NT2/D1 (cell line): ENCODE results near the gene DDX56.
A peak's percentile ranks its signal among the peaks of the same experiment; 100 is the strongest.

Source experiments
- DNase-seq: peaks from one replicate; pipeline ENCODE4 v3.0.0-alpha.2; 2011; ENCODE audit warnings: low read depth, low spot score
- H3K27me3 ChIP-seq: 2 replicates; pipeline ENCODE4 v1.6.0; 2011; ENCODE audit warnings: mild to moderate bottlenecking; ENCODE audit not compliant: insufficient read length, insufficient read depth
- H3K36me3 ChIP-seq: 2 replicates; pipeline ENCODE4 v1.6.1; 2011; ENCODE audit warnings: mild to moderate bottlenecking, low read length, mixed read lengths; ENCODE audit not compliant: insufficient read depth, insufficient read length
- H3K4me1 ChIP-seq: 2 replicates; pipeline ENCODE4 v1.5.1; 2011; ENCODE audit not compliant: insufficient read depth, insufficient read length
- H3K4me3 ChIP-seq: 2 replicates; pipeline ENCODE4 v1.5.1; 2011; ENCODE audit warnings: low read depth; ENCODE audit not compliant: insufficient read length
- H3K9ac ChIP-seq: 2 replicates; pipeline ENCODE4 v1.6.0; 2011; ENCODE audit warnings: low read depth; ENCODE audit not compliant: insufficient read length
- H3K9me3 ChIP-seq: 2 replicates; pipeline ENCODE4 v1.5.1; 2011; ENCODE audit warnings: mild to moderate bottlenecking, low read length; ENCODE audit not compliant: insufficient read depth
- SUZ12 ChIP-seq: IDR thresholded peaks from 2 replicates; pipeline ENCODE4 v1.6.1; 2011; ENCODE audit not compliant: insufficient read length, insufficient read depth; ENCODE audit errors: extremely low read depth
- YY1 ChIP-seq: IDR thresholded peaks from 2 replicates; pipeline ENCODE4 v1.6.1; 2011; ENCODE audit not compliant: insufficient read length, insufficient read depth
- ZNF274 ChIP-seq: IDR thresholded peaks from 2 replicates; pipeline ENCODE4 v1.6.1; 2011; ENCODE audit warnings: mild to moderate bottlenecking, low read depth, low read length

Gene DDX56

GRCh38 chr7:44587843-44588711 is 14.4 kb upstream of the DDX56 start:
- Histone ChIP-seq H3K4me3 (no peak overlapping the region), H3K36me3 (no peaks in the 10 kb centered on the region), H3K4me1 (no peaks in the 10 kb centered on the region), H3K9ac (peak overlapping the region; percentile 10), H3K27me3 (no peaks in the 10 kb centered on the region), H3K9me3 (no peaks in the 10 kb centered on the region)
- no peak for DNase-seq
- TF ChIP-seq SUZ12: no peak
- TF ChIP-seq YY1: no peak

- Histone ChIP-seq H3K9ac (peak overlapping the region; percentile 92), H3K27me3 (no peaks in the 10 kb centered on the region), H3K4me3 (peak overlapping the region; percentile 77), H3K36me3 (peaks cover 32% of the 10 kb centered on the region), H3K9me3 (no peaks in the 10 kb centered on the region), H3K4me1 (peaks cover 3% of the 10 kb centered on the region)
- DNase-seq: no peak
- TF ChIP-seq ZNF274 (no peak), SUZ12 (no peak)
These were observed 9.6 kb upstream of the DDX56 start for GRCh38 chr7:44583146-44583865.

- peak; percentile 99 for DNase-seq
- no peaks in the 10 kb centered on the region for H3K27me3 ChIP-seq
- H3K9me3 ChIP-seq: no peaks in the 10 kb centered on the region
- peaks cover 40% of the 10 kb centered on the region for H3K36me3 ChIP-seq
- peak within 1 kb of the TSS; percentile 89 for H3K4me3 ChIP-seq
- TF ChIP-seq YY1: no peak
- TF ChIP-seq ZNF274: no peak
- TF ChIP-seq SUZ12: no peak
- peaks cover 3% of the 10 kb centered on the region for H3K4me1 ChIP-seq
- H3K9ac ChIP-seq: peak within 1 kb of the TSS; percentile 98
These were observed 8.3 kb upstream of the DDX56 start, which contains the start of gene TMED4 for GRCh38 chr7:44581879-44582603. Gene TMED4 (minus strand): TSS chr7:44582231. CDS start chr7:44582206, 25 bp downstream.

- Histone ChIP-seq H3K36me3 (peaks cover 43% of the 10 kb centered on the region), H3K9me3 (no peaks in the 10 kb centered on the region), H3K4me1 (peaks cover 3% of the 10 kb centered on the region), H3K4me3 (peak overlapping the region; percentile 89), H3K27me3 (no peaks in the 10 kb centered on the region), H3K9ac (peak overlapping the region; percentile 98)
- TF ChIP-seq SUZ12 (no peak), ZNF274 (no peak)
- DNase-seq: no peak
These were observed 7.5 kb upstream of the DDX56 start for GRCh38 chr7:44580945-44581878.

- Histone ChIP-seq H3K9me3 (no peaks in the 10 kb centered on the region), H3K27me3 (no peaks in the 10 kb centered on the region), H3K9ac (no peak overlapping the region), H3K4me3 (no peak overlapping the region), H3K4me1 (peaks cover 7% of the 10 kb centered on the region), H3K36me3 (peaks cover 79% of the 10 kb centered on the region)
- TF ChIP-seq YY1 (no peak), ZNF274 (no peak), SUZ12 (no peak)
- DNase-seq: no peak
These were observed 2.5 kb upstream of the DDX56 start for GRCh38 chr7:44576228-44576627.

- Histone ChIP-seq H3K4me3 (peak overlapping the region; percentile 98), H3K9me3 (no peaks in the 10 kb centered on the region), H3K27me3 (no peaks in the 10 kb centered on the region), H3K4me1 (peaks cover 5% of the 10 kb centered on the region), H3K36me3 (peaks cover 79% of the 10 kb centered on the region), H3K9ac (peak overlapping the region; percentile 99)
- TF ChIP-seq ZNF274 (no peak), YY1 (no peak)
- no peak for DNase-seq
These were observed 1.3 kb upstream of the DDX56 start for GRCh38 chr7:44575054-44575453.
